HFFc6 (cell line): Measurements from ENCODE around the gene KRIT1. TPM values are rescaled to one million over a fixed set of nuclear protein-coding genes. Genes with fewer than 3 reads are reported as not detected.

Source experiments
- DNase-seq: peaks from one replicate; pipeline ENCODE4 v3.0.0-alpha.2; 2018
- H3K27ac Mint-ChIP-seq: 2 replicates; pipeline ENCODE4 v1.8.0; 2020; ENCODE audit warnings: mild to moderate bottlenecking, mixed read lengths
- H3K27me3 Mint-ChIP-seq: 2 replicates; pipeline ENCODE4 v1.8.0; 2021; ENCODE audit warnings: mild to moderate bottlenecking, moderate library complexity, mixed read lengths; ENCODE audit not compliant: insufficient read depth
- H3K36me3 Mint-ChIP-seq: 2 replicates; pipeline ENCODE4 v1.8.0; 2021; ENCODE audit warnings: low read depth, mixed read lengths
- H3K4me1 Mint-ChIP-seq: 2 replicates; pipeline ENCODE4 v1.8.0; 2020; ENCODE audit warnings: low read depth, mixed read lengths
- H3K4me3 Mint-ChIP-seq: 2 replicates; pipeline ENCODE4 v1.8.0; 2020; ENCODE audit warnings: mild to moderate bottlenecking, moderate library complexity, mixed read lengths
- H3K9me3 Mint-ChIP-seq: 2 replicates; pipeline ENCODE4 v1.8.0; 2020; ENCODE audit warnings: mild to moderate bottlenecking, mixed read lengths
- CTCF ChIP-seq: fragments of 200-600 bp; sonication (generic); IDR thresholded peaks from 2 replicates; pipeline ENCODE4 v1.5.0; 2021; ENCODE audit warnings: antibody characterized with exemption, mild to moderate bottlenecking
- total RNA-seq, 6 experiments: library from RNA; stranded (reverse); fragmentation: NEBNext Ultra II Directional; extraction: Animal tissue kit (Norgen Biotek cat#: 25700); gene quantifications; 2 replicates in 1 of 6; 3 replicates in 5 of 6; pipeline ENCODE4 v1.2.3, GENCODE V29; 2021

KRIT1 gene
- total RNA-seq, 6 experiments from 2014 or later, result 25.9 to 29.3 (median 28.0) TPM

GRCh38 chr7:92228742-92229141 lies 17.0 kb downstream of the KRIT1 start:
- peaks cover 44% of the 10 kb centered on the region for H3K36me3 Mint-ChIP-seq
- H3K27ac Mint-ChIP-seq, result no peak overlapping the region
- no peaks in the 10 kb centered on the region for H3K9me3 Mint-ChIP-seq
- no peaks in the 10 kb centered on the region for H3K27me3 Mint-ChIP-seq
- TF ChIP-seq CTCF, result no peak
- H3K4me3 Mint-ChIP-seq, result no peak overlapping the region
- DNase-seq, result no peak
- no peaks in the 10 kb centered on the region for H3K4me1 Mint-ChIP-seq

- Mint-ChIP-seq H3K9me3 (no peaks in the 10 kb centered on the region), H3K27me3 (no peaks in the 10 kb centered on the region), H3K27ac (no peak overlapping the region), H3K4me3 (no peak overlapping the region), H3K4me1 (no peaks in the 10 kb centered on the region), H3K36me3 (peaks cover 41% of the 10 kb centered on the region)
- DNase-seq, result no peak
- TF ChIP-seq CTCF, result no peak
These were observed 17.6 kb downstream of the KRIT1 start for GRCh38 chr7:92228100-92228499.

- Mint-ChIP-seq H3K27ac (no peak overlapping the region), H3K4me1 (no peaks in the 10 kb centered on the region), H3K4me3 (no peak overlapping the region), H3K9me3 (no peaks in the 10 kb centered on the region), H3K27me3 (no peaks in the 10 kb centered on the region), H3K36me3 (peaks cover 45% of the 10 kb centered on the region)
- TF ChIP-seq CTCF, result no peak
- no peak for DNase-seq
These were observed 18.7 kb downstream of the KRIT1 start for GRCh38 chr7:92226981-92227380.

DNA sequence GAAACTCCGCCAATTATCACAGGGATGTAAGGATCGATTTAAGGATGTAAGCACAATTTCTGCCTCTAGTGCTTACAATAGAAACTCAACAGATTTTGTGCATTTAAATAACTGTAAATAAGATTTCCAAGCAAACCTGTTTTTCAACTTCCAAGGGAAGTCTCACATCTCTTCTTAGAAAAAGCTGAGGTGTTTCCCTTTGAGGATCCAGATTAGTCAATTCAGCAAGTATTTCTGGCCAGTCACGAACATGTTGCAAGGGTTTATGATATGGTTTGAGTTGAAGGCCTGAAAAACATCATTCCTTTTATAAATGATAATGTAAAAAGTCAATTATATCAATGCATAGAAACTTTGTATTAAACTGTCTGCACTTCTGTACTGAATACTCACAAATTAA lies 23.9 kb downstream of the KRIT1 start:
- no peak overlapping the region for H3K27ac Mint-ChIP-seq
- H3K4me1 Mint-ChIP-seq, result no peaks in the 10 kb centered on the region
- no peaks in the 10 kb centered on the region for H3K9me3 Mint-ChIP-seq
- no peak for TF ChIP-seq CTCF
- no peaks in the 10 kb centered on the region for H3K27me3 Mint-ChIP-seq
- H3K36me3 Mint-ChIP-seq, result peaks cover 40% of the 10 kb centered on the region
- H3K4me3 Mint-ChIP-seq, result no peak overlapping the region
- no peak for DNase-seq

- H3K4me3 Mint-ChIP-seq, result no peak overlapping the region
- no peak for DNase-seq
- peaks cover 2% of the 10 kb centered on the region; the same call in 1 of the 2 replicates for H3K27me3 Mint-ChIP-seq
- H3K4me1 Mint-ChIP-seq, result no peaks in the 10 kb centered on the region
- no peak for TF ChIP-seq CTCF
- no peak overlapping the region for H3K27ac Mint-ChIP-seq
- peaks cover 6% of the 10 kb centered on the region; the same call in 1 of the 2 replicates for H3K9me3 Mint-ChIP-seq
- H3K36me3 Mint-ChIP-seq, result peaks cover 48% of the 10 kb centered on the region
These were observed 39.0 kb downstream of the KRIT1 start for GRCh38 chr7:92206672-92207071.

- no peak overlapping the region for H3K4me3 Mint-ChIP-seq
- TF ChIP-seq CTCF, result no peak
- DNase-seq, result no peak
- H3K27ac Mint-ChIP-seq, result no peak overlapping the region
- H3K9me3 Mint-ChIP-seq, result peaks cover 6% of the 10 kb centered on the region; the same call in 1 of the 2 replicates
- H3K27me3 Mint-ChIP-seq, result peaks cover 2% of the 10 kb centered on the region; the same call in 1 of the 2 replicates
- H3K36me3 Mint-ChIP-seq, result peaks cover 43% of the 10 kb centered on the region
- no peaks in the 10 kb centered on the region for H3K4me1 Mint-ChIP-seq
These were observed 39.7 kb downstream of the KRIT1 start for GRCh38 chr7:92205987-92206386.
